ENCODE data around the gene PARD6A. TPM values are rescaled to one million over a fixed set of nuclear protein-coding genes. Genes with fewer than 3 reads are reported as not detected.
A peak's percentile ranks its signal among the peaks of the same experiment; 100 is the strongest.

The PARD6A gene
- total and polyA plus RNA-seq, 2 of the 4 experiments (the other 2 are of a cell fraction) = 0.36 to 0.55 TPM

DNA sequence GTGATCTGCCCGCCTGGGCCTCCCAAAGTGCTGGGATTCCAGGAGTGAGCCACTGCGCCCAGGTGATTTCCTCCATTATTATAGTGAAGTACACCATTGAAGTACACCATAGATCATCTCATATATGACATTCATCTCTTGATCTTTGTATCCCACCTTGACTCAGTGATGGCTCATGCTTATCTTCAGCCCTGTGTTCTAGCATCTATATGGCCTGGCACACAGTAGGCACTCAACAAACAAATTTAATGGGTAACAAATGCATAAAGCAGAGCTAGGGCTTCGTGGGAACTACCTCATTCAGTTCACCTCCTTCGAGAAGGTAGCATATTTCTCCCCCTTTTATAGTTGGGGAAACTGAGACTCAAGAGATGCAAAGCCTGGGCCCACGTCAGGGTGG, 4.8 kb downstream of the PARD6A start:
- Histone ChIP-seq H3K9ac (ENCODE audit: low read depth, low read length) (no peak overlapping the region), H3K4me2 (ENCODE audit: low read depth, low read length) (peak overlapping the region; percentile 54), H2BK20ac (ENCODE audit: low read depth, low read length) (no peak overlapping the region), H4K8ac (ENCODE audit: low read depth in 2 of 2, low read length in 2 of 2) (peak overlapping the region in 1 of 2 experiments; percentile 35; a peak in 1 of 4 replicates), H4K91ac (ENCODE audit: insufficient read depth, low read depth, low read length) (no peak overlapping the region), H2BK120ac (ENCODE audit: low read depth, low read length) (no peak overlapping the region), H3K56ac (ENCODE audit: extremely low read depth, insufficient read depth, low read length) (no peak overlapping the region), H2AK9ac (replicated peaks; ENCODE audit: low read depth, low read length, poor library complexity) (peak overlapping the region; percentile 83), H3K9me1 (ENCODE audit: insufficient read depth, low read length) (no peaks in the 10 kb centered on the region), H3K18ac (ENCODE audit: low read depth, low read length) (no peak overlapping the region), H4K20me1 (ENCODE audit: insufficient read depth, low read length) (peaks cover 2% of the 10 kb centered on the region; the same call in 1 of the 2 replicates), H2AFZ (replicated peaks; ENCODE audit: low read length, poor library complexity) (no peak overlapping the region), H3K4me1 (ENCODE audit: control insufficient read depth, insufficient read depth, low read length) (peaks cover 12% of the 10 kb centered on the region), H3K27ac (ENCODE audit: insufficient read depth, low read length) (no peak overlapping the region), H2BK5ac (ENCODE audit: low read depth, low read length, poor library complexity, severe bottlenecking) (no peak overlapping the region), H2BK15ac (ENCODE audit: low read depth, low read length) (no peak overlapping the region), H3K36me3 (ENCODE audit: control insufficient read depth, insufficient read depth, low read length) (peaks cover 2% of the 10 kb centered on the region; the same call in 1 of the 2 replicates), H3K9me3 (ENCODE audit: control insufficient read depth, insufficient read depth, low read length) (no peaks in the 10 kb centered on the region), H3K79me1 (ENCODE audit: low read depth in 1 of 2, low read length in 2 of 2) (peaks cover 4 to 12% of the 10 kb centered on the region in 2 experiments; a peak in 3 of 4 replicates), H3K14ac (replicated peaks; ENCODE audit: low read depth, low read length) (no peak overlapping the region), H3K27me3 (ENCODE audit: control insufficient read depth, insufficient read depth, low read length) (no peaks in the 10 kb centered on the region), H4K5ac (ENCODE audit: low read depth, low read length) (no peak overlapping the region), H3K4me3 (ENCODE audit: insufficient read depth, low read depth, low read length) (peak overlapping the region; percentile 95), H3K23ac (ENCODE audit: low read depth, low read length) (peak overlapping the region; percentile 7; the same call in 1 of the 2 replicates), H3K4ac (ENCODE audit: low read depth, low read length) (no peak overlapping the region), H2AK5ac (ENCODE audit: low read depth, low read length) (no peak overlapping the region)
- TF ChIP-seq RFX5 (IDR thresholded peaks at IDR 0.05; ENCODE audit: low read depth, low read length) = no peak
- TF ChIP-seq MXI1 (IDR thresholded peaks at IDR 0.05; ENCODE audit: borderline replicate concordance, low read depth, low read length) = no peak
- no peak for TF ChIP-seq BHLHE40 (IDR thresholded peaks at IDR 0.05; ENCODE audit: low read depth, low read length)
- no peak for TF ChIP-seq POLR2A (IDR thresholded peaks at IDR 0.05; ENCODE audit: low read depth, low read length)
- no peak for TF ChIP-seq FOS (IDR thresholded peaks at IDR 0.05; ENCODE audit: low read depth, low read length)
- TF ChIP-seq SMC3 (IDR thresholded peaks at IDR 0.05; ENCODE audit: low read depth, low read length) = no peak
- no peak for TF ChIP-seq MAZ (IDR thresholded peaks at IDR 0.05; ENCODE audit: borderline replicate concordance, low read depth, low read length)
- TF ChIP-seq MAFK (IDR thresholded peaks at IDR 0.05; ENCODE audit: low read depth, low read length) = no peak
- ATAC-seq (ENCODE audit: low read depth) (no peak), DNase-seq (no peak)
- in situ Hi-C loops (cut with MboI; ENCODE audit: low sequenced_read_pairs) (loop anchor here (10.0 kb wide), 1 partner anchor 141 kb away; the partner anchor contains the start of gene RIPOR1), dilution Hi-C loops (cut with HindIII; ENCODE audit: low sequenced_read_pairs, unreplicated experiment) (no loop called here), intact Hi-C loops (cut with micrococcal nuclease) (no loop called here)
- BruUV-seq (replicated peaks) = no TSS peak
- ChIA-PET CTCF (interaction anchor here (1.5 kb wide), 1 partner anchor 145 kb away, joined by 9 read pairs; no protein-coding TSS in a partner anchor), POLR2A (ENCODE audit: unreplicated experiment) (no interaction called here)
- WGBS, 2 experiments (ENCODE audit: extremely low coverage in 2 of 2, insufficient read length in 1 of 2) = 80% methylated on average over 1 of the region's 5 CpGs; no CpG with 5 or more reads in 1 of the 2 experiments

All from IMR-90 (cell line).